NCI-H510A treated with DMSO at 0.1 percent for 48 hours (cell line): ENCODE measurements around the gene NOL9.
"Not testable (repeated sequence)": the region's sequence is repeated elsewhere in the genome, so short reads cannot be mapped to it uniquely, and the experiment has no call there.

Experiments used
- DNase-seq: peaks from one replicate; lab custom pipeline; 2025; lab: John Stamatoyannopoulos, UW

Gene NOL9

GRCh38 chr1:6554031-6554906 is at the start of gene NOL9:
Gene NOL9, minus strand, starts transcription at chr1:6554513. Its CDS starts 11 bp downstream, at chr1:6554502.
- peak; percentile 94 for DNase-seq

- DNase-seq: no peak
Observed at GRCh38 chr1:6603238-6603914, 49.1 kb upstream of the NOL9 start.

- DNase-seq: peak; percentile 76
Observed at GRCh38 chr1:6602669-6603237, 48.4 kb upstream of the NOL9 start, which contains the start of gene KLHL21. Gene KLHL21, minus strand, starts transcription at chr1:6602869. Its CDS starts 52 bp downstream, at chr1:6602817.

- DNase-seq: peak; percentile 53
Observed at GRCh38 chr1:6601923-6602668, 47.8 kb upstream of the NOL9 start.

GRCh38 chr1:6601049-6601922 is 47.0 kb upstream of the NOL9 start:
- peak; percentile 60 for DNase-seq

GRCh38 chr1:6600410-6601048 is 46.2 kb upstream of the NOL9 start:
- DNase-seq: no peak

GRCh38 chr1:6599991-6600390 is 45.7 kb upstream of the NOL9 start:
- DNase-seq: not testable (repeated sequence)

- DNase-seq: no peak
Observed at GRCh38 chr1:6599141-6599975, 45.0 kb upstream of the NOL9 start.

GRCh38 chr1:6597777-6598131 is 43.4 kb upstream of the NOL9 start:
- no peak for DNase-seq

- DNase-seq: no peak
Observed at GRCh38 chr1:6596886-6597776, 42.8 kb upstream of the NOL9 start.

- DNase-seq: no peak
Observed at GRCh38 chr1:6596351-6596750, 42.0 kb upstream of the NOL9 start.

GRCh38 chr1:6594977-6595740 is 40.8 kb upstream of the NOL9 start:
- DNase-seq: no peak

- DNase-seq: no peak
Observed at GRCh38 chr1:6593810-6594209, 39.5 kb upstream of the NOL9 start.

- DNase-seq: no peak
Observed at GRCh38 chr1:6592865-6593593, 38.7 kb upstream of the NOL9 start.

GRCh38 chr1:6592441-6592840 is 38.1 kb upstream of the NOL9 start:
- DNase-seq: no peak

GRCh38 chr1:6591644-6592043 is 37.3 kb upstream of the NOL9 start:
- DNase-seq: no peak

- no peak for DNase-seq
Observed at GRCh38 chr1:6591222-6591621, 36.9 kb upstream of the NOL9 start.
